ENCODE results near the gene PIGM. TPM values are rescaled to one million over a fixed set of nuclear protein-coding genes. Genes with fewer than 3 reads are reported as not detected.

PIGM gene
- total RNA-seq, 1 experiment from 2014 or later = 13.2 TPM

GRCh38 chr1:160020196-160020595 is 11.6 kb downstream of the PIGM start:
- intact Hi-C loops (cut with micrococcal nuclease; ENCODE audit: unreplicated experiment) = no loop called here
- Mint-ChIP-seq H3K9me3 (ENCODE audit: low read depth, unreplicated experiment) (no peaks in the 10 kb centered on the region), H3K4me3 (ENCODE audit: low read depth, unreplicated experiment) (no peak overlapping the region), H3K36me3 (ENCODE audit: insufficient read depth, unreplicated experiment) (no peaks in the 10 kb centered on the region), H3K27me3 (ENCODE audit: unreplicated experiment) (peaks cover 27% of the 10 kb centered on the region), H3K27ac (ENCODE audit: unreplicated experiment) (no peak overlapping the region), H3K4me1 (ENCODE audit: low read depth, unreplicated experiment) (peaks cover 18% of the 10 kb centered on the region)
- BruUV-seq (replicated peaks) = no TSS peak
- CTCF ChIA-PET = interaction anchor here (1.0 to 1.3 kb wide), 2 partner anchors 12 to 95 kb away, joined by 3 to 4 read pairs; partner anchors contain the start of gene TAGLN2
- DNase-seq = no peak
- no peak for TF ChIP-seq CTCF (IDR thresholded peaks at IDR 0.05; ENCODE audit: unreplicated experiment)

- Mint-ChIP-seq H3K27me3 (ENCODE audit: unreplicated experiment) (peaks cover 27% of the 10 kb centered on the region), H3K36me3 (ENCODE audit: insufficient read depth, unreplicated experiment) (no peaks in the 10 kb centered on the region), H3K4me3 (ENCODE audit: low read depth, unreplicated experiment) (no peak overlapping the region), H3K4me1 (ENCODE audit: low read depth, unreplicated experiment) (peaks cover 18% of the 10 kb centered on the region), H3K9me3 (ENCODE audit: low read depth, unreplicated experiment) (no peaks in the 10 kb centered on the region), H3K27ac (ENCODE audit: unreplicated experiment) (no peak overlapping the region)
- no peak for TF ChIP-seq CTCF (IDR thresholded peaks at IDR 0.05; ENCODE audit: unreplicated experiment)
- intact Hi-C loops (cut with micrococcal nuclease; ENCODE audit: unreplicated experiment) = no loop called here
- no TSS peak for BruUV-seq (replicated peaks)
- no peak for DNase-seq
- CTCF ChIA-PET = interaction anchor here (1.3 kb wide), 1 partner anchor 11 kb away, joined by 3 read pairs; no protein-coding TSS in a partner anchor
Observed at GRCh38 chr1:160018900-160019299, 12.9 kb downstream of the PIGM start.

- BruUV-seq (replicated peaks) = no TSS peak
- Mint-ChIP-seq H3K27me3 (ENCODE audit: unreplicated experiment) (peaks cover 27% of the 10 kb centered on the region), H3K4me3 (ENCODE audit: low read depth, unreplicated experiment) (no peak overlapping the region), H3K36me3 (ENCODE audit: insufficient read depth, unreplicated experiment) (no peaks in the 10 kb centered on the region), H3K4me1 (ENCODE audit: low read depth, unreplicated experiment) (peaks cover 18% of the 10 kb centered on the region), H3K9me3 (ENCODE audit: low read depth, unreplicated experiment) (no peaks in the 10 kb centered on the region), H3K27ac (ENCODE audit: unreplicated experiment) (no peak overlapping the region)
- intact Hi-C loops (cut with micrococcal nuclease; ENCODE audit: unreplicated experiment) = no loop called here
- TF ChIP-seq CTCF (IDR thresholded peaks at IDR 0.05; ENCODE audit: unreplicated experiment) = no peak
- DNase-seq = no peak
- CTCF ChIA-PET = interaction anchor here (1.3 kb wide), 1 partner anchor 11 kb away, joined by 3 read pairs; no protein-coding TSS in a partner anchor
Observed at GRCh38 chr1:160018347-160018746, 13.4 kb downstream of the PIGM start.

GRCh38 chr1:160017592-160017991 is 14.2 kb downstream of the PIGM start:
- CTCF ChIA-PET = no interaction called here
- H3K36me3 Mint-ChIP-seq (ENCODE audit: insufficient read depth, unreplicated experiment) = no peaks in the 10 kb centered on the region
- H3K4me1 Mint-ChIP-seq (ENCODE audit: low read depth, unreplicated experiment) = peaks cover 16% of the 10 kb centered on the region
- H3K9me3 Mint-ChIP-seq (ENCODE audit: low read depth, unreplicated experiment) = no peaks in the 10 kb centered on the region
- BruUV-seq (replicated peaks) = no TSS peak
- TF ChIP-seq CTCF (IDR thresholded peaks at IDR 0.05; ENCODE audit: unreplicated experiment) = no peak
- no peak overlapping the region for H3K27ac Mint-ChIP-seq (ENCODE audit: unreplicated experiment)
- DNase-seq = no peak
- intact Hi-C loops (cut with micrococcal nuclease; ENCODE audit: unreplicated experiment) = no loop called here
- H3K4me3 Mint-ChIP-seq (ENCODE audit: low read depth, unreplicated experiment) = no peak overlapping the region
- H3K27me3 Mint-ChIP-seq (ENCODE audit: unreplicated experiment) = peaks cover 27% of the 10 kb centered on the region
